NCI-H2196 treated with DMSO at 0.1 percent for 48 hours (cell line): ENCODE results near the gene STRIP2.
"Not testable (repeated sequence)": the region's sequence is repeated elsewhere in the genome, so short reads cannot be mapped to it uniquely, and the experiment has no call there.

Experiments used
- DNase-seq: peaks from one replicate; lab custom pipeline; 2025; ENCODE audit not compliant: unreplicated experiment; lab: John Stamatoyannopoulos, UW

The STRIP2 gene, protein sequence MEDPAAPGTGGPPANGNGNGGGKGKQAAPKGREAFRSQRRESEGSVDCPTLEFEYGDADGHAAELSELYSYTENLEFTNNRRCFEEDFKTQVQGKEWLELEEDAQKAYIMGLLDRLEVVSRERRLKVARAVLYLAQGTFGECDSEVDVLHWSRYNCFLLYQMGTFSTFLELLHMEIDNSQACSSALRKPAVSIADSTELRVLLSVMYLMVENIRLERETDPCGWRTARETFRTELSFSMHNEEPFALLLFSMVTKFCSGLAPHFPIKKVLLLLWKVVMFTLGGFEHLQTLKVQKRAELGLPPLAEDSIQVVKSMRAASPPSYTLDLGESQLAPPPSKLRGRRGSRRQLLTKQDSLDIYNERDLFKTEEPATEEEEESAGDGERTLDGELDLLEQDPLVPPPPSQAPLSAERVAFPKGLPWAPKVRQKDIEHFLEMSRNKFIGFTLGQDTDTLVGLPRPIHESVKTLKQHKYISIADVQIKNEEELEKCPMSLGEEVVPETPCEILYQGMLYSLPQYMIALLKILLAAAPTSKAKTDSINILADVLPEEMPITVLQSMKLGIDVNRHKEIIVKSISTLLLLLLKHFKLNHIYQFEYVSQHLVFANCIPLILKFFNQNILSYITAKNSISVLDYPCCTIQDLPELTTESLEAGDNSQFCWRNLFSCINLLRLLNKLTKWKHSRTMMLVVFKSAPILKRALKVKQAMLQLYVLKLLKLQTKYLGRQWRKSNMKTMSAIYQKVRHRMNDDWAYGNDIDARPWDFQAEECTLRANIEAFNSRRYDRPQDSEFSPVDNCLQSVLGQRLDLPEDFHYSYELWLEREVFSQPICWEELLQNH

DNA sequence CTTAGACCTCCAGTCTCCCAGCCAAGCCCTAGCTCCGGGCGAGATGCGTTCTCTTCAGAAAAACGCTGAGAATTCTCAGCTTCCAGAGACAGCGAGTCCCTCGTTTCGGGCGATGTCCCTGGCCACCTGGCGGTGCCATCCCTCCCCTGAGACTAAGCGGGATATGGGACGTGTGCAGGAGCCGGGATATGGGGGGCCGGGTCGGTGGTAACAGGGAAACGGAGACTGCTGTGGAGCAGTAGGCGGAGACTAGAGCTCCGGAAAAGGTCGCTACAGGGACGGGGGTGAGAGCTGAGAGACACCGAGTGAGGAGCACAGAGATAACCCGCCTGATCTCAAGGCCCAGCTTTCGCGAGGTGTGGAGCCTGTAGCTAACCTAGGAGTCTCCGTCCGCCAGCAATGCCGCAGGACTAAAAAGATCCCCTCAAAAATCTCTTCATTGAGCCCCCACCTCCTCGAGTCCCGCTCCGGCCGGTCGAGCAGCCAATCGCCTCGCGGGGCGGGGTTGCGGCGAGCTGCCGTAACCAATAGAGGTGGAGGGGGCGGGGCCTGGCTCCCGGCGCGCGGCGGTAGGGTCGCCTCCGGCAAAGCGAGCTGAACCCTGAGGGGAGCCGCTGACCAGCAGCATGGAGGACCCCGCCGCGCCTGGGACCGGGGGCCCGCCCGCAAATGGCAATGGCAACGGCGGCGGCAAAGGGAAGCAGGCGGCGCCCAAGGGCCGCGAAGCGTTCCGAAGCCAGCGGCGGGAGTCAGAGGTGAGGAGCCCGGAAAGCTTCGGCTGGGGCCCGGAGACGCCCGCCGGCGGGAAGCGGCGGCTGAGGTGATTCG is at the start of gene STRIP2:
TSS of gene STRIP2 (plus strand) at position 586 of the 828 bp plus-strand sequence. CDS start at position 627, 41 bp downstream.
- DNase-seq: peak; percentile 53

DNA sequence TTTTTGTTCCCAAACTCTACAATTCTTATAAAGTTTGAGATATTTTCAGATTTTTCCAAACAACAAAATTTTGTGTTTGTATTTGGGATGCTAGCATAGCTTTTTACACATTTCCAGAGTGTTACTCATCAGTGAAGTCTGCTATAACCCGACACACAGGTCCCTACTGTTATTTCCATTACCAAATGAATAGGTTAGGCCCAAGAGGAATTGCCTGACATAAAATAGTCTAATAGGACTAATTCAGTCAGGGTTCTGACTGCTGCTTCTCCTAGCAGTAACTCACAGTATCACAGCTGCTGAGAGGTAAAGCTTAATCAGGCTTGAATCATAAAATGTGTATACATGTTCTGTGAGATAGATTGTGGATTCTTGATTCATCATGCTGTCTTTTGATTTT is 49.1 kb upstream of the STRIP2 start:
- DNase-seq: no peak

DNA sequence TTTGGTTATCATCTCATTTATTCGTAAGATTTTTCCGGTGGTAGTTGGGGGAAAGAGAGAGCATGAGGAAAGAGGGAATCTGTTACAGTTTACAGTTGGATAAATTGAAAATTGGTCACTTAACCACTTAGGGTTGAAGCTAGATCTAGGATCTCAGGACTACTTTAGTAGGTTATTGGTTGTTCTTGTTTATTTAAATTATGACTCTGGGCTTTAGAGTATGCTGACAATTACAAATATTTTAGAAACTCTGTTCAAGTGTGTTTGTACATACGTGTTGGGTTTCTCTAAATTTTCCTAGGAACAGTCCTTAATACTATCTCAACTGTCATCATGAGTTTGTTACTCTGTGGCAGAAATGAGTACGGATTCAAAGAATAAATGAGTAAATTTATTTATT is 48.6 kb upstream of the STRIP2 start:
- DNase-seq: no peak

DNA sequence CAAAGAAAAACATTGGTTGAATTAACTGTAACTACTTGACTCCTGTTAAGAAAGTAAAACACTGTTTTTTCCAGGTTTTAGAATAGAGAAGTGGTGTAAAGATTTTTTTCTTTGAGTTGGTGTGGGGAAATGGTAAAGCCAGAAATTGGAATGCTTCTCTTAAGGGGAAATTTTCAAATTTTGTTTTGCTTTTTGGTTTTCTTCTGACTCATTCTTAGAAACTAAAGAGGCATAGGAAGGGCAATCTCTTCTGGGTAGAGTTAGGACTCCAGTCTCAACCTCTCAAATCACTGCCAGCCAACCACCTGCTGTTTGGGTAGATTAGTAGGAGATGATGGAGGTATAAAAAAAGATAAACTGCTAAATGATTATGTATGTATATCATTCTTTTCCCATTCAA is 47.7 kb upstream of the STRIP2 start:
- DNase-seq: no peak

DNA sequence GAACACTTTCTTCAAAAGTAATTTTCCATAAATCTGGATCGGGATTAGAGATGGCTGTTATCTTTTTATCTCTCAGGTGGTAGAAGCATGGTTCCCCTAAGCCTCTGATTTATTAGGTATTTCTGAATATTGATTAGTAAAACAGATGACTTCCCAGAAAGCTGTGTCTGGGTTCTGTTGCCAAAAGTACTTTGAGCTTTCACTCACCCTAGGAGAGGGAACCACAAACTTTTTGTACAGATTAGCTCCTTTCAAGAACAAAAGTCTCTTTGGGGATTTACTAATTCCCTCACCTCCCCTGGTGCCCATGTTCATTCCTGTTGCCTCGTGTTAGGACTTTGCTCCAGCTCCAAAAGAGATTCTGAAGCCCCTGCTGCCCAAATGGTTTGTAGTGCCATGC is 46.7 kb upstream of the STRIP2 start:
- no peak for DNase-seq

DNA sequence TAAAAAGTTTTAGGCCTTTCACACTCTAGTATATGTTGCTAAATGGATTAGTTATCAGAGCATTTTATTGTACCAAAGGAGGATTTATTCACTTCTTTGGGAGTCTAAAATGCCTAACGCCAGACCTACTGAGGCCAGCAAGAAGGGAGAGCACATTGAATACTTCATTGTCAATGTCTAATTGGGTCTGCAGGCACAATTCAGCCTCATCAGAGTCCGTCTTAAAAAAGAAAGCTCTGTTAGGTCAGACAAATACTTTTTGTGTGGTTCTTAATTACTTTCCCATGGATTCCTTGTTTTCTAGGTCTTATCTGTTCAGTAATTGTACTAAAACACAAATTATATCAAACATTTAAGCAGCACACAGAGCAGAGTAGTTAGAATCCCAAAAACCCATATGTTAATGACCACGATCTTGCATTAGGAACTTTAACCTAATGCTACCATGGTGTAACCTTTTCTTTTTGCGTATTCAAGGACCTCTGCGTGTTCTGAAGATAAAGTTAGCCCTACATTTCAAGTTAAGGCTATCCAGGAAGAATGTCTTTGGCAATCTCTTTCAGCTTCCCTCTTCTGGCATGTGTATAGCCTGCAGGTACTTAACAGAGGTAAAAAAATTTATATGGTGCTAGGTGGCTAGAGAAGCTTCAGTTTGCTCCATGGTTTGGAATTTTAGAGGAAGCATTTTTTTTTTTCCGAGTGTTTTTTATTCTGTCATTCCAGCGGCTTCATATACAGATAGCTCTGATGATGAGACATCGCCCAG is 45.7 kb upstream of the STRIP2 start:
- DNase-seq: no peak

DNA sequence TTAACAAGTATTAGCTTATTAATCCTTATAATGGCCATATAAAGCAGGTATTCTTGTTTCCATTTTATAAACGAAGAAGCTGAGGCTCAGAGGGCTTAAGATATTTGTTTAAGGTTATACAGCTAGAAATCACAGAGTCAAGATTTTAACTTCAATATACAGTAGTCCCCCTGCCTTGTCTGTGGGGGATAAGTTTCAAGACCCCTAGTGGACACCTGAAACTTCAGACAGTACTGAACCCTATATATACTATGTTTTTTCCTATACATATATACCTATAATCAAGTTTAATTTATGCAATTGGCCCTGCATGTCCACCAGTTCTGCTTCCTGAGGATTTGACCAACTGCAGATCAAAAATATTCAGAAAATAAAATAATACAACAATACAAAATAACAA is 44.4 kb upstream of the STRIP2 start:
- no peak for DNase-seq

DNA sequence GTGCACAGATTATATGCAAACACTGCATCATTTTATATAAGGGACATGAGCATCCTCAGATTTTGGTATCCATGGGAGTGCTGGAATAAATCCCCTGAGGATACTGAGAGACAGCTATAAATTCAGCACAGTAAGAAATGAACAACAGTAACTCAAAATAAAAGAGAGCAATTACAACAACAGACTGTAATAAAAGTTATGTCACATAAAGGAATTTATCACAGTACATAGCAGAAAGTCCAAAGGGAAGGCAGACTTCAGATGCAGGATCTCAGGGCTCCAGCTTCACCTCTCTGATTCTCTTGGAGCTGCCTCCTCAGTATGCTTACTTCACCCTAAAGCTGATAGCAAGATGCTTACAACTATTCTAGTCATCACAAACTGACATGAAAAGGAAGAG is 43.9 kb upstream of the STRIP2 start:
- no peak for DNase-seq

DNA sequence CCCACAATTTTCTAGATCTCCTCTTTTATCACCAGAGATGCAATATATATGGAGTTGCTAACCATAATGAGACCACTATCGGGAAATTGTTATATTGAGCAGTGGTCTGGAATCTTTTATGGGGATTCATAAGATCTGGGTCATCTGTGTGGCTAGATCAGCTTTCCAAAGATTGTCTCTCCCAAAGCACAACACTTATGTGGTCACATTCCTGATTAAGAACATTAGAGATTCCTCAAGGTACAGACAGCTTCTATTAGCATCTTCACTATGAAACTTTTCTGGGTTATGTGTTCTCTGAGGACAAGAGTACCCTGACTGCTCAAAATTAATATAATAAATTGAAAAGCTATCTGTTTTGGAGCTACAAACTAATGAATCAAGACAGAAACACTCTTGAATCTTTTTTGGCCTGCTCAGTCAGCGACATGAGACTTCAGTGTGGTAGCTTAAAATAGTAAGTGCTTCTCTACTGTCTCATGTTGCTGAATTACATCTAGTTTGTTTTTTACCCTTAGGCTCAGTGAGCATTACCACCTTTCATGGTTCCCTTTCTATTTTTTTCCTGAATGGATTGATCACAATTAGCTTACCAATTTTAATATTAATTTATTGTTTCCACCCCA is 42.6 kb upstream of the STRIP2 start:
- DNase-seq: no peak

DNA sequence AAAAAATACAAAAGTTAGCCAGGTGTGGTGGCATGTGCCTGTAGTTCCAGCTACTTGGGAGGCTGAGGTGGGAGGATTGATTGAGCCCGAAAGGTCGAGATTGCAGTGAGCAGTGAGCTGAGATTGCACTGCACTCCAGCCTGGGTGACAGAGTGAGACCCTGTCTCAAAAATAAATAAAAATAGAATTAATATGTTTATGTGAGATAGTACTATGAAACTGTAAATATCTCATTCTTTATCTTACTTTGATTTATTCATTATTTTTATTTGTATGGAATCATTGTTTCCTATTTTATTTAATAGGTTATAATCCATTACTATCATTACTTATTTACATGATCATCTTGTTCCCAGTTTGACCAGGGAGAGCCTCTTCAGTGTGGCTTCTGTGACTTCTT is 41.0 kb upstream of the STRIP2 start:
- no peak for DNase-seq

DNA sequence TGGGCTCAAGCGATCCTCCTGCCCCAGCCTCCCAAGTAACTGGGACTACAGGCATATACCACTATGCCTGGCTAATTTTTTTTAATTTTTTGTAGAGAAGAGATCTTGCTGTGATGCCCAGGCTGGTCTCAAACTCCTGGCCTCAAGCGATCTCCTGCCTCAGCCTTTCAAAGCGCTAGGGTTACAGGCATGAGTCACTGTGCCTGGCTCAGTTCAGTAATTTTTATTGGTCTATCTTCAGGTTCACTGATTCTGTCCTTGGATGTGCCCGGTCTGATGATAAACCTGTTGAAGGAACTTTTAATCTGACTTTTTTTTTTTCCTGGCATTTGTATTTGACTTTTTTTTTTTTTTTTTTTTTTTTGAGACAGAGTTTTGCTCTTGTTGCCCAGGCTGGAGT is 40.1 kb upstream of the STRIP2 start:
- DNase-seq: no peak

DNA sequence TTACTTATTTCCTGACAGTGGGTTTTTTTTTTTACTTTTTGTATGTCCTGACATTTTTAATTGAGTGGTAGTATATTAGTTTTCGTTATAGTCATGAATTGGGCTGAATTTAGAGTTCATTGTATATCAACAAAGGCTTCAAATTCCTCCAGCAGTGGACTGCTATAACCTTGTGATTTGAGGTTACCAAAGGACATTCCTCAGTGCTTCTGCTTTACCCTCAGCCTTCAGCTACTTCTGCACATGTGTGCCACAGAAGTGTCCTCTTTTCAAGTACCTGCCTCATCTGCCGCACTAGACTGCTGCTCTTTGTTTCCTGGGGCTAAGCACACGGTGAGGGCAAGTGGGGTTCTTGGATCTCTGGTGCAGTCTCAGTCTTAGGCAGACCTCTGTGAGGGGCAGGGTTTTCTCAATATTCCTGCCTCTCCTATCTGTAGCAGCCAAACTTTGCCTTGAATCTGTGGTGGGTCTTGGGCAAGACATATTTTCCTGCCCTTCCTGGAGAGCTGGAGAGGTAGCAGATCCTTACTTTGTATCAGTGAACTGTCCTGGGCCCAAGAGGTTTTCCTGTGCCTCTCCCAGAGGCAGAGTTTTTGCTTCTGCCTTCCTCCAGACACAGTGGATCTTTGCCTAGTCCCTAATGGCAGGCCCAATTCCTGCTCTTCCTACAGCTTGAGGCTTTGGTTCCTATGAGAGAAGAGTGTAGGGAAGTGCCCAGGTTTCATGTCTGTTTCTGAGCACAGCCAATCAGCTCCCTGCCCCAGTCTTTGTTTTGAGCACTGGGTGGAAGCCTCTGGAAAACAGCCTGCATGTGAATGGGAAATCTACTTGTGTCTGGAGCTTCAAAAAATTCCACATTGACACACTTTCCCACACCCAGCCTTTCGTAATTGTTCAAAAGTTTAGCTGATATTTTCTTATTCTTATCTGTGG is 39.0 kb upstream of the STRIP2 start:
- no peak for DNase-seq

DNA sequence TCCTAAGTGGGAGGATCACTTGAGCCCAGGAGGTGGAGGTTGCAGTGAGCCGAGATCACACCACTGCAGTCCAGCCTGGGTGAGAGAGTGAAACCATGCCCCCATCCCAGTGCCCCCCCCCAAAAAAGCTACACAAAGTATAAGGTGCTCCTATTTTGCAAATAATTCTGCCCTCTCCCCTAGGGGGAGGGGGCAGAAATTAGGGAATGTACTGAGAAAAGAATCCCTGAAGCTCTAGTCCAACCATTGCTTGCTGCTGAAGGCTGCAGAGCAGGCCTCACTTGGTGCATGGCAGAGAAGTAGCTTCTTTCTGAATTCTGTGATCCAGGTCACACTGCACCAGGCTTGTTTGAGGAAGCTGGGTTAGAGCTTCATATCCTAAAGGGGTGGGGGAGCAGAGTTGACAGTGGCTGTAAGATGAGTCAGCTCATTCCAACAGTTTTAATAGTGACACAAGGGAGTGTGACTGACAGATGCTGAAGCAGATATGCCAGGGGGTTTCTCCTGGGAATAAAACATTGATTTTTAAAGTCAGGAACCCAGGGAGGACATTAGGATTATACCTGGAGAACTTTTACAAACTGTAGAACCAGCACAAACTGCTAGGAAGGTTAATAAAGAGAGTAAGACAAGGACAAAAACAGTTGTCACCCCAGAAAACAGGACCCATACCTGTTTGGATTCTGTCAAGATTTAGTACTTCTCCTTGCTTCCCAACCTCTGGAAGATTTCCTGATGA is 32.8 kb upstream of the STRIP2 start:
- no peak for DNase-seq

DNA sequence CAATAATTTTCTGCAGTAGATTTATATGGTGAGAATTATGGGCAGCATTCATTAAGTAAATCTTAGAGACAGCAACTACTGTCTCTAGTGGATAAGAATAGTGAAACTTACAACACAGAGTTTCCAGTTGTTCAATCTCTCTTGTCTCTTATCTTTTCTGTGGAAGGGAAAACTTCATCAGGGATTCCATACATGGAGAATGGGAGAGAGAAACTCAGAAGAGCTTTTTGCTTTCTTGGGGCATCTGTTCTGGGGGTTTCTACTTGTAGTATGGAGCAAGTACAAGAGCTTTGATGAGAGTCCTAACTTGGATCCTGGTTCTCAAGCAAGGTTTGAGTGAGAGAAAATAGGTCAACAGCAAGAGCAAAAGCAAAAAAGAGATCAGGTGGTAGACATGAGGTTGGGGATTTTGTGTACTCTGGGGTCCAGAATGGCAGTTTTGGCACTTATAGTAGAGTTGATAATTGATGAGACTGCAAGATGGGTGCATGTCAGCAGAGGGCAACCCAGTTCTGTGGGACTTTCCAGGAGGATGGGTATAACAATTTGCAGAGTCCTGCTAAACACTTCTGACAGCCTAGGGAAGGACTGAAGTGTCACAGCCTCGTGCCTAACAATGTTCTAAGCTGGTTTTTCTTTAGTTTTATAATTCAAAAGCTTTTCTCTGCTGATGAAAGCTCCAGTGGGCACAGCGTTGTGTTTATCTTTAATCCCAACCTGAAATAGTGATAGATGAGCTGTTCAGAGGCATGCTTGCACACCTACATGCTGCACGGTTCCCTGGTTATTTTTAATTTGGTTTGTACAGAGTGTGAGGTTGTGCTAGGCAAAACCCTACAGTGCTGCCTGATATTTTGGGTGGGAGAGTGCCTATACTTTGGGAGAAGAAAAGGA is 32.0 kb upstream of the STRIP2 start:
- no peak for DNase-seq

DNA sequence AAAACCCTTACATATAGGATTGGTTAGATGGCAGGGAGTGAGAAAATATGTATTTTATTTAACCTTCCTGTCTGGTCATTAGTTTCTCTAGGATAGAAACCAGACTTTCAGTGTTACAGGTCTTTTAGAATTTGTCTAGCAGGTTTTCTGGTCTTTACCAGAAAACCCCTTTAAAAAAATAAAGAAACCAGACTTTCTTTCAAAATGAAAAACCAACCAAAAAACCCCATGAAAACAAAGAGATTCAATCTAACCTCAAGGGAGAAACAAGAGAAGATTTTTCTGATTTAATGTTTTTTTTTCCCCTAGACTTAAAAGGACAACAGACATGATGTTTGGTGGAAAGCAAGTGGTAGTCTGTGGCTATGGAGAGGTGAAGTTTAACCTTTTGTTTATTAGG is 28.7 kb upstream of the STRIP2 start:
- DNase-seq: no peak

DNA sequence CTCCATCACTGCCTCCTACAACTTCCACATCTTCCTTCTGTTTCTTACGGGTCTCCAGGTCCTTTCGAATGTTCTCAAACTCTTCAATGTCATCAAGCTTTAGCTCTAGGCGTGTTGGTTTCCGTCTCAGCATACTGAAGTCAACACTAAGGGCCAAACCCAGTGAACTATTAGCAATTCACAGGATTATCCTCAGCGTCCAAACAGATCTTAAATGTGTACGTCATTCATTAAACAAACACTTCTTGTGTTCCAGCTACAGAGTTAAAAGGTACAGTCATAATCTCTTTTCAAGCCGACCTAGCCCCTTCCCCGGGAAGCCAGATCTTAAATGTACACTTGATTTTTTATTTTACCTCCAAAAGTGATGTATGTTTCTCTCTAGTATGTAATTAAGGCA is 24.0 kb upstream of the STRIP2 start:
- not testable (repeated sequence) for DNase-seq

DNA sequence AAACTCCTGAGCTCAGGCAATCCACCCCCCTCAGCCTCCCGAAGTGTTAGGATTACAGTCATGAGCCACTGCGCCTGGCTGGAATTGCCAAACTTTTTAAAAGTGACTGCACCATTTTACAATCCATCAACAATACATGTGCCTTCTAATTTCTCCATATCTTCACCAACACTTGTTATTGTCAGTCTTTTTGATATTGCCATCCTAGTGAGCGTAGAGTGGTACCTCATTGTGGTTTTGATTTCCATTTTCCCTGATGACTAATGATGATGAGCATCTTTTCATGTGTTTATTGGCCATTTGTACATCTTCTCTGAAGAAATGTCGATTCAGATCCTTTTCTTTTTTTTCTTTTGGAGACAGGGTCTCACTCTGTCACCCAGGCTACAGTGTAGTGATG is 21.7 kb upstream of the STRIP2 start:
- DNase-seq: no peak
